DOHH2 (cell line): ENCODE data around the gene IWS1.

ENCODE experiments used
- H3F3A ChIP-seq: fragments of 200-600 bp; sonication (generic), shearing (Covaris generic); 2 replicates; pipeline ENCODE4 v1.6.0; 2016; ENCODE audit warnings: antibody characterized with exemption, mild to moderate bottlenecking; ENCODE audit not compliant: control insufficient read depth, insufficient read depth
- H3K27ac ChIP-seq: fragments of 200-600 bp; sonication (generic); 2 replicates; pipeline ENCODE4 v1.5.1; 2014; ENCODE audit warnings: low read depth, mild to moderate bottlenecking, low read length, moderate library complexity
- H3K27me3 ChIP-seq: fragments of 200-600 bp; sonication (generic); 2 replicates; pipeline ENCODE4 v1.6.1; 2014; ENCODE audit warnings: mild to moderate bottlenecking, low read length, mixed read lengths; ENCODE audit not compliant: control insufficient read depth
- H3K36me3 ChIP-seq: fragments of 200-600 bp; sonication (generic); 2 replicates; pipeline ENCODE4 v1.6.1; 2014; ENCODE audit warnings: mild to moderate bottlenecking, low read length, moderate library complexity, mixed read lengths; ENCODE audit not compliant: control insufficient read depth
- H3K4me1 ChIP-seq: fragments of 200-600 bp; sonication (generic); 2 replicates; pipeline ENCODE4 v1.6.1; 2014; ENCODE audit warnings: mild to moderate bottlenecking, low read length, mixed read lengths; ENCODE audit not compliant: control insufficient read depth
- H3K4me2 ChIP-seq: fragments of 200-600 bp; sonication (generic); 2 replicates; pipeline ENCODE4 v1.6.0; 2014; ENCODE audit warnings: mild to moderate bottlenecking, low read length, moderate library complexity
- H3K4me3 ChIP-seq: fragments of 200-600 bp; sonication (generic); 2 replicates; pipeline ENCODE4 v1.5.1; 2014; ENCODE audit warnings: mild to moderate bottlenecking, low read length, mixed read lengths
- H3K79me2 ChIP-seq: fragments of 200-600 bp; sonication (generic); 2 replicates; pipeline ENCODE4 v1.6.1; 2014; ENCODE audit warnings: mild to moderate bottlenecking, low read length, mixed read lengths; ENCODE audit not compliant: control insufficient read depth
- H3K9me2 ChIP-seq: fragments of 200-600 bp; sonication (generic); replicated peaks from 2 replicates; pipeline ENCODE4 v1.6.1; 2014; ENCODE audit warnings: mild to moderate bottlenecking, low read length, mixed read lengths; ENCODE audit not compliant: control insufficient read depth
- H3K9me3 ChIP-seq: fragments of 200-600 bp; sonication (generic); 2 replicates; pipeline ENCODE4 v1.6.1; 2014; ENCODE audit warnings: antibody characterized with exemption, low read length, mixed read lengths; ENCODE audit not compliant: control insufficient read depth, insufficient read depth
- H4K20me1 ChIP-seq: fragments of 200-600 bp; sonication (generic); 2 replicates; pipeline ENCODE4 v1.6.0; 2014; ENCODE audit warnings: low read depth, mild to moderate bottlenecking, antibody characterized with exemption, low read length, moderate library complexity; ENCODE audit not compliant: control insufficient read depth, insufficient read depth
- EZH2phosphoT487 ChIP-seq: fragments of 200-600 bp; sonication (generic); IDR thresholded peaks from 2 replicates; pipeline ENCODE4 v1.6.1; 2017; ENCODE audit warnings: borderline replicate concordance, mild to moderate bottlenecking, antibody characterized with exemption, low read length, moderate library complexity, mixed read lengths
- TF ChIP-seq, protein P1 (sequence below): fragments of 200-600 bp; sonication (generic); IDR thresholded peaks from one replicate; pipeline ENCODE4 v1.5.1; 2014; ENCODE audit warnings: antibody characterized with exemption, mild to moderate bottlenecking, low read depth, low read length; ENCODE audit not compliant: poor library complexity, severe bottlenecking

IWS1 gene

DNA sequence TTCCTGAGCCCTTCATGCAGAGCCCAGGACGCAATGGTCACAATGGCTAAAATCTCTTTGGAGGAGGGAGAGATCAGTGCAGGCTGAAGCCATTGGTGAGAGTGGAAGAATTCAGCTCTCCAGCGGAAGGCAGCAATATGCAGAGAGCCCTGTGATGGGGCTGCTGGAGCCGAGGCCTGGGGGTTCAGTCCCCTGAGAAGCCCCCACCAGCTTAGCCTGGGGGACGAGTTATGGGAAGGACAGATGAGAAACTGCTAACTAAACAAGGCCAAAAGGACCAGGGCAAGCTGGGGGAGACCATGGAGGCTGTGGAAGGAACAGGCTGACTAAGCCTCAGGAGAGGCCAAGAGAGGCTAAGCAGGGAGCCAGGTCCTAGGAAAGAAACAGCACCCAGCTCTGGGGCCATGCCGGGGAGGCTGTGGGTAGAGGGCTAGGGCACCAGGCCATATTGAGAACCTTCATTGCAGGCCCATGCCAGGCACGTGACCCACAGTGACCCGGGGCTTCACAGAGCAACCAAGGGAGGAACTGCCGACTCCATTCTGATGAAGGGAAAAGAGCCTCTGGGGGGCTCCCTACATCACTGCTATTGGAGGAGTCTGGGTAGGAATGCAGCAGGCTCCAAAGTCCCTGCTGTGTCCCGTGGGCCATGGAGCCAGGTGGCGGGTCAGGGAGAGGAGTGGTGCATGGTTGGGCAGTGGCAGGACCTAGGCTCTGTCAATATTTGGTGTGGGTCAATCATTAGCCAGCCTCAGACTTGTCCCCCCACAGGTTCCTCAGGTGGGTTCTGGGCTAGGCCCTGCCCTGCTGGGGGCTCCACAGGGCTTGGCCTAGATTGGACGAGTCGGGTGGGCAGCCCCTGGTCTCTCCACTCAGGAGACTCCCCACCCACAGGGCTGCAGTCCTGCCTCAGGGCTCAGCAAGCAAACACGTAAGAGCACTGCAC, 88.2 kb downstream of the IWS1 start:
- H3K27me3 ChIP-seq, result no peaks in the 10 kb centered on the region
- H3K79me2 ChIP-seq, result no peaks in the 10 kb centered on the region
- no peaks in the 10 kb centered on the region for H3K9me3 ChIP-seq
- H3K4me2 ChIP-seq, result no peak overlapping the region
- no peaks in the 10 kb centered on the region for H3K4me1 ChIP-seq
- no peaks in the 10 kb centered on the region for H3F3A ChIP-seq
- no peaks in the 10 kb centered on the region for H3K9me2 ChIP-seq
- H4K20me1 ChIP-seq, result no peaks in the 10 kb centered on the region
- no peaks in the 10 kb centered on the region for H3K36me3 ChIP-seq
- TF ChIP-seq, protein P1, sequence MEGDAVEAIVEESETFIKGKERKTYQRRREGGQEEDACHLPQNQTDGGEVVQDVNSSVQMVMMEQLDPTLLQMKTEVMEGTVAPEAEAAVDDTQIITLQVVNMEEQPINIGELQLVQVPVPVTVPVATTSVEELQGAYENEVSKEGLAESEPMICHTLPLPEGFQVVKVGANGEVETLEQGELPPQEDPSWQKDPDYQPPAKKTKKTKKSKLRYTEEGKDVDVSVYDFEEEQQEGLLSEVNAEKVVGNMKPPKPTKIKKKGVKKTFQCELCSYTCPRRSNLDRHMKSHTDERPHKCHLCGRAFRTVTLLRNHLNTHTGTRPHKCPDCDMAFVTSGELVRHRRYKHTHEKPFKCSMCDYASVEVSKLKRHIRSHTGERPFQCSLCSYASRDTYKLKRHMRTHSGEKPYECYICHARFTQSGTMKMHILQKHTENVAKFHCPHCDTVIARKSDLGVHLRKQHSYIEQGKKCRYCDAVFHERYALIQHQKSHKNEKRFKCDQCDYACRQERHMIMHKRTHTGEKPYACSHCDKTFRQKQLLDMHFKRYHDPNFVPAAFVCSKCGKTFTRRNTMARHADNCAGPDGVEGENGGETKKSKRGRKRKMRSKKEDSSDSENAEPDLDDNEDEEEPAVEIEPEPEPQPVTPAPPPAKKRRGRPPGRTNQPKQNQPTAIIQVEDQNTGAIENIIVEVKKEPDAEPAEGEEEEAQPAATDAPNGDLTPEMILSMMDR, result no peak
- TF ChIP-seq EZH2phosphoT487, result no peak
- no peak overlapping the region for H3K4me3 ChIP-seq
- H3K27ac ChIP-seq, result no peak overlapping the region

DNA sequence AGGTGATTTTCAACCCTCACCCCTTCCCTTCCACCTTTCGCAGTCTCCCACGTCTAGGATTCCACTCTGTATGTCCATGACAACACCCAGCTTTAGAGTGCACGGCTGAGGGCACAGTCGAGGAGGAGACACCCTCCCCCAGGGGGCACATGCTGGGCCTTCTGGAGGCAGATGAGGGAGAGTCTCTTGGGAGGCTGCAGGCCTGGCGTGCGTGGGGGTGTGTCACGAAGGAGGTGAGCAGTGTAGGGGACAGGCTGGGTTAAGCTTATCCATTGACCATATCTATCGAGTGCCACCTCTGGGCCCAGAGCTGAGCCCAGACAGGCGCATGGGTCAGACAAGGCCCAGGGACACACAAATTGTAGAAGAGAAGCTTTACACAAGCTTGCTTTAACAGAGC, 89.2 kb downstream of the IWS1 start:
- no peak overlapping the region for H3K4me2 ChIP-seq
- no peak overlapping the region for H3K4me3 ChIP-seq

DNA sequence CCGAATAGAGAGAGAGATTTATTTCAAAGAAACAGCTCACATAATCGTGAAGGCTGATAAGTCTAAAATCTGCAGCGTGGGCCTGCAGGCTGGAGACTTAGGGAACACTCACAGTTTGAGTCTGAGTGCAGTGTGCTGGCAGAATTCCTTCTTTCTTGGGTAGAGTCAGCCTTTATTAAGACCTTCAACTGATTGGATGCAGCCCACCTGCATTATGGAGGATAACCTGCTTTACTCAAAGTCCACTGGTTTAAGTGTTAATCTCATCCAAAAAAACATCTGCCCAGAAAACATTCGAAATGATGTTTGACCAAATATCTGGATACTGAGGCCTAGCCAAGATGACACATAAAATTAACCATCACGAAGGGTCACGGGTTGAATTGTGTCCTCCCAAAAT, 91.8 kb downstream of the IWS1 start:
- no peaks in the 10 kb centered on the region for H3F3A ChIP-seq
- H3K27ac ChIP-seq, result no peak overlapping the region
- no peak overlapping the region for H3K4me3 ChIP-seq

More for the DNA sequence above, 89.2 kb downstream of the IWS1 start:
- H4K20me1 ChIP-seq, result no peaks in the 10 kb centered on the region
- H3K27ac ChIP-seq, result no peak overlapping the region
- no peaks in the 10 kb centered on the region for H3K79me2 ChIP-seq
- no peaks in the 10 kb centered on the region for H3K4me1 ChIP-seq
- no peaks in the 10 kb centered on the region for H3K9me3 ChIP-seq
- no peaks in the 10 kb centered on the region for H3K27me3 ChIP-seq
- no peaks in the 10 kb centered on the region for H3F3A ChIP-seq
- H3K9me2 ChIP-seq, result no peaks in the 10 kb centered on the region
- no peaks in the 10 kb centered on the region for H3K36me3 ChIP-seq
- no peak for TF ChIP-seq EZH2phosphoT487
- TF ChIP-seq, protein P1, result no peak

More for the DNA sequence above, 91.8 kb downstream of the IWS1 start:
- Histone ChIP-seq H3K79me2 (no peaks in the 10 kb centered on the region), H3K9me3 (no peaks in the 10 kb centered on the region), H3K27me3 (no peaks in the 10 kb centered on the region), H3K36me3 (no peaks in the 10 kb centered on the region), H4K20me1 (no peaks in the 10 kb centered on the region), H3K4me2 (no peak overlapping the region), H3K4me1 (no peaks in the 10 kb centered on the region), H3K9me2 (no peaks in the 10 kb centered on the region)
- TF ChIP-seq, protein P1, result no peak
- TF ChIP-seq EZH2phosphoT487, result no peak
